Measurements from ENCODE around the gene PSMD5.

GRCh38 chr9:120768886-120769285, 73.8 kb downstream of the PSMD5 start:
- no peak for TF ChIP-seq TCF12 (IDR thresholded peaks at IDR 0.05; ENCODE audit: low read depth, low read length)
- TF ChIP-seq, protein P1, sequence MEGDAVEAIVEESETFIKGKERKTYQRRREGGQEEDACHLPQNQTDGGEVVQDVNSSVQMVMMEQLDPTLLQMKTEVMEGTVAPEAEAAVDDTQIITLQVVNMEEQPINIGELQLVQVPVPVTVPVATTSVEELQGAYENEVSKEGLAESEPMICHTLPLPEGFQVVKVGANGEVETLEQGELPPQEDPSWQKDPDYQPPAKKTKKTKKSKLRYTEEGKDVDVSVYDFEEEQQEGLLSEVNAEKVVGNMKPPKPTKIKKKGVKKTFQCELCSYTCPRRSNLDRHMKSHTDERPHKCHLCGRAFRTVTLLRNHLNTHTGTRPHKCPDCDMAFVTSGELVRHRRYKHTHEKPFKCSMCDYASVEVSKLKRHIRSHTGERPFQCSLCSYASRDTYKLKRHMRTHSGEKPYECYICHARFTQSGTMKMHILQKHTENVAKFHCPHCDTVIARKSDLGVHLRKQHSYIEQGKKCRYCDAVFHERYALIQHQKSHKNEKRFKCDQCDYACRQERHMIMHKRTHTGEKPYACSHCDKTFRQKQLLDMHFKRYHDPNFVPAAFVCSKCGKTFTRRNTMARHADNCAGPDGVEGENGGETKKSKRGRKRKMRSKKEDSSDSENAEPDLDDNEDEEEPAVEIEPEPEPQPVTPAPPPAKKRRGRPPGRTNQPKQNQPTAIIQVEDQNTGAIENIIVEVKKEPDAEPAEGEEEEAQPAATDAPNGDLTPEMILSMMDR (IDR thresholded peaks at IDR 0.05 in 2 of 3, conservative IDR thresholded peaks at IDR 0.05 in 1 of 3; ENCODE audit: control insufficient read depth in 2 of 3, extremely low read depth in 1 of 3, insufficient read depth in 1 of 3, low read depth in 3 of 3, low read length in 3 of 3), result no peak

All from GM12878 (cell line).